CD4-positive, alpha-beta T cell treated with Interleukin-10 for 1 hour (primary cell): Measurements from ENCODE around the gene SPAG17.
"Not testable (repeated sequence)": the region's sequence is repeated elsewhere in the genome, so short reads cannot be mapped to it uniquely, and the experiment has no call there.

Source experiments
- DNase-seq: peaks from one replicate; pipeline ENCODE4 v3.0.0-alpha.2; 2020

Gene SPAG17

DNA sequence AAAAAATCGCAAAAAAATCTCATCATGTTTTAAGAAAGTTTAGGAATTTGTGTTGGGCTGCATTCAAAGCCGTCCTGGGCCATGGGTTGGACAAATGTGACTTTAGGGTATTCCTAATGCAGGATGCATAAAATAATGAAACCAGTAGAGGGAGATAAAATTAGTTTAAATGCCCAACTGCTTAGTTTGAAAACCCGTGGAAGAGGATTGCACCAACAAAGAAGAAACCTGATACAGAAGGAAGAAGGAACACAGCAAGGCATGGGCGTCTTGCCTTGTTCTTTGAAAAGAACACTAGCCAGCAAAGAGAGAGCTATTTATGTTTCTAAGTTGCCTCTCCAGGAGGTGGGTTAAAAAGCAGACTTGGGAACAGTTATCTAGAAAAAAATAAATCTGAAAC lies 217.6 kb downstream of the SPAG17 start:
- no peak for DNase-seq

DNA sequence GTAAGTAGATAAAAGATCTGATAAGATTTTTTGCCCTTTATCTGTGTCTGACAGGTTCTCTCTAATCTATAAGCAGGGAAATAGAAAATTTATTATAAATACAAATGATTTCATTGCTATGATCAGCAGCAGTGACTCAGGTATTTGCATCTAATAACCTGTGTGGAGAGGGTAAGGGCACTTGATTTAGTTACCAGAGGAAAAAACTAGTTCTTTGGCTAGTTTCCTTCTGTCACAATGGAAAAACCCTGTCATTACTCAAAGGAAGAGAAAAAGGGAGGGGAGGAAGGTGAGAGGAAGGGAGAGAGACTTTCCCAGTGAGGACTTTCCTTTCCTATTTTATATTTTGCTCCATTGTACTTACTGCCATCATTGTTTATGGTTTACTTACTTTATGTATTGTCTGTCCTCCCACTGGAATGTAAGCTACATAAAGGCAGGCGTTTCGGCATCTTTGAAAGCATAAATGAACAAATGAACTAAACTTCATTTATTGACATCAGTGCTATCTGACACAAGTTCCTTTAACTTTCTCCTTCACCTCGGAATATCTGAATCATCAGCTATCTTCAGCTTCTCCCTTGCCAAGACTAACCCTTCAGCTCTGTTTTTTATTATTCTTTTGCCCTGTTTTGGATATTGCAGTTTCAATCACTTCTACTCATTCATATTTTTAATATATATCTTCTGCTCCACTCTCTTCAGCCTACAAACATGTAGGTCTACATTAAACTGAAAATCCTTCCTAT lies 220.6 kb downstream of the SPAG17 start:
- DNase-seq: no peak

DNA sequence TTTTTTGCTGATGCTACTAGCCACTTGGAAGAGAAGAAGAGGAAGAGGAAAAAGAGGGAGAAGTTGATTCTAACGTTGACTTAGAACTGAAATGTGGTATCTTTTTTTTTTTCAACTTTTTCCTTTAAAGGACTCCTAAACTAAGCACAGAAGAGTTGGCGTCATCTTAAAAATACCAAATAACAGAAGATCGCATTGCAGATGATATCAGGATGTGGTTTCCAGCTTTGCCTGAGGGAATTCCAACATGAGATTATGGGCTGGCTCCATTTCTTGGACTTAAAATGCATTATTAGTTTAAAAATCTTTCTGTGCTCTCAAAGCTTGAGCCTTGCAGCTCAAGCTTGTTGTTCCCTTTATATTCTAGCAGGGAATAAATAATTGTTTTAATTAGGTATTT lies 225.7 kb downstream of the SPAG17 start:
- DNase-seq: no peak

DNA sequence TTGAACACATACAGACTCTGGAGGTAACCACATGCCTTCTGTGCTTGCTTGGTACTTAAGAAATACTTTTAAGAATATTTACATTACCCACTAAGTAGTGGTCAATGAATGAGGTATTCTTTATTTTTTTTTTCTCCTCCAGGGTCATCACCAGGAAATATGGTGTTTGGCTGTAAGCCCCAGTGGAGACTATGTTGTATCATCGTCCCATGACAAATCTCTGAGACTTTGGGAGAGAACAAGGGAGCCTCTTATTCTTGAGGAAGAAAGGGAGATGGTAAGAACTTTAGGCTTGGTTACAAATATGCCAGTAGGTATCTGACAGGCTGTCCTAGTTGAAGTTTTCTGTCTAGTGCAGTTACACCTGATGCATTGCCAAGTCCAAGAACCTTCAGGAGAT lies 232.6 kb downstream of the SPAG17 start:
- no peak for DNase-seq

DNA sequence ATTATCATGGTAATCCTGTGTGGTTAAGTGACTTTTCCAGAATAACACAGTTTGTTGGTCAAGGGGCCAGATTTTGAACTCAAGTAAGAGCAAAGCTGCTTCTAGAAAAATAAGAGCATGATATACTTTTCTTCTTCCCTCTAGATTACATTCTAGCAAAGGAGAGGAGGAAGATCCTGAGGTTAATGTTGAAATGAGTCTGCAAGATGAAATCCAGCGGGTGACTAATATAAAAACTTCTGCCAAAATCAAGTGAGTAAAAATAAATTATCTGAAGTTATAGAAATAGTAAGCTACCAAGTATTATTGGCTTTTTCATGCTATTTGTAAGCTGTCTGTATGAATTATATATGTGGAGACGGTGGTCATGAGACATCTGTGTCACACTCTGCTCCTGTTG lies 242.7 kb downstream of the SPAG17 start:
- DNase-seq: no peak

DNA sequence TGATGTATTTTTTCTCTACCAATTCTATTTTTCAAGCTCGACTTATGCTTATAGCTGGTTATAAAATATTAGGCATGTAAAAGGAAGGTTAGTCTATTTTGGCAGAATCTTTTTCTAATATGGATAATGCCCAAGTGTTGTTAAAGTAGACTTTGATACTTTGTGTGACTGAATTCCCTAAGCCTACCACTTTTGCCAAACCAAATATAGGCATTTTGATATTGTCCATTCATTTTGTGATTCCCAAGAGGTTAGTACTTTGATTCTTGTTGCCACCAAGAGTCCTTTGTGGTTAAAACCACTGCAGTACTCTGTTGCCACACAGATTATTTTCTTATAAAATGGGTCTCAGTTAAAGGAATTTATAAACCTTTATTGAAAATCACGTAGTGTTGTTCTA lies 251.3 kb downstream of the SPAG17 start:
- DNase-seq: no peak

DNA sequence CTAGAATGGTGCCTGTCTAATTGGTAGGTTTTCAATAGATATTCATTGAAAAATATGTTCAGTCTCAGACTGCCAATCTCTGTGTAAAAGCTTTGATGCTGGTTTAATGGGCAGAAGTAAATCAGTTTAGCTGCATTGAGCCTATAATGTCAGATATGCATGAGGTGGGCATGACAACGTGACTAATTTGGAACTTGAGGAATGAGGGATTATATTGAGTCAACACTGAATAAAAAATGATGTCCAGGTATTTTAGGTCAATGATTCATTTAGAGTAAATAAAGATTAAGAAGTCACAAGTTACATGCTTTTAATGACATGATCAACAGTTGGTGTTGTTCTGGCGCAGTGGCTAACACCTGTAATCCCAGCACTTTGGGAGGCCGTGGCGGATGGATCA lies 252.5 kb downstream of the SPAG17 start:
- DNase-seq: no peak

DNA sequence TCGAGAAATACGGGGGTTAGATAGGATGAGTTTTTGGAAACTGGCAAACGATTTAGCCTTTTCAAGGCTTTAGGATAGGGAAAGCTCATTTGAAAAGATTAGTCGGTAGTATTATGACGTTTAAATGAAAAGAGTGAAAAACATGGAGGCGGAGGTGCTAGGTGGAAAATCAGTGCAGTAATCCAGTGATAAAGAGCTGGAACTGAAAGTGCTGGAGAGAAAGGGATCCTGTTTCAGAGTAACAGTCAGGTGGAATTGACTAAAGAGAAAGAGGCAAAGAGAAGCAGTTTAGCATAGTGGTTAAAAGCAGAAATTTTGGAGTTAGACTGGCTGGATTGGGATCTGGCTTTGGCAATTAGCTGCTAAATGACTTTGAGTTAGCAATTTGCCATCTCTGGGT lies 254.5 kb downstream of the SPAG17 start:
- DNase-seq: no peak

DNA sequence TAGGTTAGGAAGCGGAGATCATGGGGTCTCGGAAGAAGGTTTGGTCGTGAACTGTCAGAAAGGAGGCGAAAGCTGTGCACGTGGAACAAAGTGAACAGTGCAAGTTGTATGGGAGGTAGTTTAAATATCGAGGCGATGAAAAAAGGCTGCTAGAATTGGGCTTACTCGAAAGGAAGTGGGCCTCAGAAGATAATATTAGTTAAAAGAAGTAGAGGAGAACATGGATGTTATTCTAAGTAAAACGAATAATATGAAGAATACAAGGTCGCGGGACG lies 254.9 kb downstream of the SPAG17 start:
- no peak for DNase-seq

DNA sequence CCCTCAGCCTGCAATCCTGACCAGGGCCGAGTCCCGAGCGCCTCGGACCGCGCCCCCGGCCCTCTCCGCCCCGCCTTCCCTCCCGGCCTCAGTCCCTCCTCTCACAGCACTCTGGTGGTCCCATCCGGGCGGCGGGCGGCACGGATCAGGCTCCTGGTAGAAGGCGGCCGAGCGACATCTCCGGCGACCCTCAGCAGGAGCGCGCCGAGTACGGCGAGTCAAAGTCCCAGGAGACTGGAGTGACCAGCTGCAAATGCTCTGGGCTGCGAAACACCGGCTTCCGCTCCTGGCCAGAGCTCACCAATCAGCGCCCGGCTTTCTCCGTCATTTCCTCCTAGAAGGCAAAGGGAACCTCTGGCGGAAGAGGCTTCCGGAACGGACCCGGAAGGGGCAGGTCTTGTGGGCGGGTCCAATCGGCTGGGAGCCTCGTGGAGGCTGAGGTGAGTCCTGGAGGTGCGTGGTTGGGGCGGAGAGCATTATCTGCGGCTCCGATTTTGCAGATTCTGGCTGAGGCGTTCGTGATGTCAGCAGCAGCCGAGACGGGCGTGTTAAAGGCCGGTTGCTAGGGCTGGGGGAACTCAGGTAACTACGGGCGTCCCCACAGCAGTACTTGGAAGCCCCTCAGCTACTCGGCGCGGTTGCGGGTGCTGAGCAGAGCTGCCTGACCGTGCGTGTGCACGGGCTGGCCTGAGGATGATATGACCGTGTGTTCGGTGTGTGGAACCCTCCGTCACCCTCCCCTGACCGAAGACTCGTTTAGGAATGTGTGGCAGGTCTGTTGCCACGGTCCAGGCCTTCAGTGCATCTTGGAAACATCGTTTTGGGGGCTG lies 255.5 kb downstream of the SPAG17 start, which contains the start of the genes GDAP2 and WDR3:
Gene GDAP2 (minus strand): TSS at position 279 of the 830 bp plus-strand sequence. CDS start 9,264 bp downstream, outside the sequence.
Gene WDR3 (plus strand): TSS at position 397 of the 830 bp plus-strand sequence. CDS start 3,581 bp downstream, outside the sequence.
- DNase-seq: peak; percentile 96

DNA sequence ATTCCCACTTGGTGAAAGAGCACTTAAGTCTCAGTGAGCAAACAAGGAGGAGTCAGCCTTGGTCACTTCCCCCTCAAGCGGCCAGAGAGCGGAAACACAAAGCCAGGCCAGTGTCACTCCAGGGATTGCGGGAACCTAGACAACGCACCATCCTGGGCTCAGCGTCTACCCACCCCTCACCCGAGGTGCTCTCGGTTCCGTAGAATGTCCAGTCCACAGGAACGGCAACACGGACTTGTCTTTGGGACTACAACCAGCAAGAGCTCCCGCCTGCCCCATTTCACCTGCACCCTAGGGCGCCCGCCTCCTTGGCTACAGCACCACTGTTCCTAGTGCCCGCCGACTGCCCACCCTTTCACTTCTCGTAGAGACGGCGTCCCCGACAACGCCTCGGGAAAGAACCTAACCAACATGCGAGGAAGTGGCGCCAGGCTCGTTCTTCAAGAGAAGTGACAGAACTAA lies 256.1 kb downstream of the SPAG17 start:
- DNase-seq: peak; percentile 62

DNA sequence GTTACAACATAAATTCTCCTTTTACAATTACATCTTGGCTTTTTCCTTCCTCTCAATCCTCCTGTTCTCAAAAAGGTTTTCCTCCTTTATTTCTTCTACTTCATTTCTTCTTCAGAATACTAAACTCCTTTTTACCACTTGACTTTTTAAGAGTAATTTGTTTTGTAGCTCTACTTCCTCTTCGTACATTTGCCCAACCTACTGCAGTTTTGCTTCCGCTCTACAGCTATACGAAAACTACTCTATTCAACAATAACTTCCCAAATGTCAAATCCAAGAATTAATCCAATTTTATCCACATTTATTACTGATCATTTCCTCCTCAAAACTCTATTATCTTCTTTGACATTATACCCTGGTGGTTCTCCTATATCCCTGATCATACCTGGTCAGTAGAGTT lies 259.0 kb downstream of the SPAG17 start:
- DNase-seq: no peak

DNA sequence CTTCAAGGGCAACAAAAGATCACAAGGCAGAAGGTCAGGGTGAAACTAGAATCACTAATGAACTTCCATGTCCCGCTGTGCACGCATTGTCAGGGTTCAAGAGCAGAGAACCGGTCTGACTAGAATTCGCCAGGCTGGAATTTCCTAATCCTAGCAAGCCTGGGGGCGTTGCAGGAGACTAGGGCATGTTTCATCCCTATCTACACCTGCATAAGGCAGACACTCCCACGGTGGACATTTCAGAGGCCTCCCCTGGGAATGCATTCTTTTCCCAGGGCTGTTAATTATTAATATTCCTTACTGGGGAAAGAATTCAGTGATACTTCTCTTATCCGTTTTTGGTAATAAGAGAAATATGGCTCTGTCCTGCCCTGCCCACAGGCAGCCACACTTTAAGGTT lies 262.3 kb downstream of the SPAG17 start:
- not testable (repeated sequence) for DNase-seq

DNA sequence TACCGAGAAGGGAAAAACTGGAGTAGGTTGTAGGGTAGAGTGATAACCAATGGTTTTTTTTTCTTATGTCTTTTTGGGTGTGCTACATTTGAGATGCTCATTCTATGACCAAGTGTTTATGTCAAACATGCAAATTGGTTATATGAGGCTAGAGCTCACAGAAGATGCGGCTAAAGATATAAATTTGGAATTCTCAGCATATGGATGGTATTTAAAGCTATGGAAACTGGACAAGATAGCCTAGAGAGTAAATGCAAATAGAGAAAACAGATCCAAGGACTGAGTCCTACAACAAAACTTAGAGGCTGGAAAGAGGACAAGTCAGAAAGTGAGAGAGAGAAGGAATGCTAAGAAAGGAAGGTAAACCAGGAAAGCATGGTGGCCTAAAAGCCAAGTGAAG lies 263.0 kb downstream of the SPAG17 start:
- no peak for DNase-seq

DNA sequence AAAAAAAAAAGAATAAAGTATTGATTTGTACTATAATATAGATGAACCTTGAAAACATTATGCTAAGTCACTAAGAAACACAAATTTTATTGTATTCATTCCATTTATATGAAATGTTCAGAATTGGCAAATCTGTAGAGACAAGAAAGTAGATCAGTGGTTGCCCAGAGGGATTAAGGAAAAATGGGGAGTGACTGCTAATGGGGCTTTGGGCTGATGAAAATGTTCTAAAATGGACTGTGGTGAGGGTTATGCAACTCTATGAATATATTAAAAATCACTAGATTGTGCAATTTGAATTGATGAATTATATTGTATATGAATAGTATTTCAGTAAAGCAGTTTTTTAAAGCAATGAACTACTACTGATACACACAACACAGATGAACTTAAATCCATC lies 265.7 kb downstream of the SPAG17 start:
- no peak for DNase-seq

DNA sequence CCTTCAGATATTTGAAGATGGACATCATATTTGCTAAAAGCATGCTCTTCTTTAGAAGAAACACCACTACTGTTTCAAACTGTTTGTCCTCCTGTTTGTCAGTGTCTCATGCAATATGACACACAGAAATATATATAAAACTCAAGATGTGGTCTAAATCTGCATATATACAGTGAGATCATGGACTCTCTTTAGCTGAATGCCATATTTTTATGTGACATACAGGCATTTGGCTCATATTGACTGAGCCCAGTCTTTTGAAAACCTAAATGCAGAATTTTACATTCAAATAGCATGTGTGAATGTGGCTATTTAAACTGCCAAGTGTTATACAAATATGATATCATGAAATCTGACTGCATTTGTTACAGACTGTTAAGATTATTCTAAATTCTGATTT lies 274.0 kb downstream of the SPAG17 start:
- no peak for DNase-seq

DNA sequence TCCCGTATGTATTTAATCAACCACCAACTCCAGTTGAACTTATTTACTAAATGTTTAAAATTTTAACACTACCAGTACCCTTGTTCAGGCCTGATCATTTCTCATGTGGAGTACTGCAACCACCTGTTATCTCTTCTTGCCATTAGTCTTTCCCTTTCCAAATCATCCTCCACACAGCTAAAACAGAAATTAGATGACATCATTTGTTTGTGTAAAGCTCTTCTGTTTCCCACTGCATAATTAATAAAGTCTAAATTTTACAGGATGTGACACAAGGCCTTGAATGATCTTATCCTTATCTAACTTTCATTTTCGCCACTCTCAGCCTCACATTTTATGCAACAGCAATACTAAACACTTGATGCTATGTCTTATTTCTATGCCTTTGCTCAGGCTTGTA lies 280.0 kb downstream of the SPAG17 start:
- no peak for DNase-seq

DNA sequence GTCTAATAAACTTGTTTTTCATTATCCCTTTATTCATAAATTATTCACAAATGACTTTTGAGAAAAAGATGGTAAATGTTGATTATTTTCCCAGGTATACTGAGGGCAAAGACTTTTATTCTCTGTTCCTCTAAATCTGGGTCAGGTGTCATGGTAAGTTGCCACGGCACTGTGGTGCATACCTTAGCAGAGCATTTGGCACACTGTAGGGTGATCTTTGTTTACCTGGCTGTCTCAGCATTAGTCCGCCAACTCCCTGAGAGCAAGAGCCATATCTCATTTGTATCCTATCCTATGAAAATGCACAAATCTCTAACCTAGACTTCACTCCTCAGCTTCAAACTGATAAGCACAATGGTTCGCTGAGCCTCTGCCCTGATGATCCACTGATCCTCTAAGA lies 280.5 kb downstream of the SPAG17 start:
- DNase-seq: no peak
